DMS79 (cell line): Measurements from ENCODE around the gene FASN.

Experiments used
- DNase-seq: peaks from one replicate; lab custom pipeline; 2025; lab: John Stamatoyannopoulos, UW

Gene FASN

DNA sequence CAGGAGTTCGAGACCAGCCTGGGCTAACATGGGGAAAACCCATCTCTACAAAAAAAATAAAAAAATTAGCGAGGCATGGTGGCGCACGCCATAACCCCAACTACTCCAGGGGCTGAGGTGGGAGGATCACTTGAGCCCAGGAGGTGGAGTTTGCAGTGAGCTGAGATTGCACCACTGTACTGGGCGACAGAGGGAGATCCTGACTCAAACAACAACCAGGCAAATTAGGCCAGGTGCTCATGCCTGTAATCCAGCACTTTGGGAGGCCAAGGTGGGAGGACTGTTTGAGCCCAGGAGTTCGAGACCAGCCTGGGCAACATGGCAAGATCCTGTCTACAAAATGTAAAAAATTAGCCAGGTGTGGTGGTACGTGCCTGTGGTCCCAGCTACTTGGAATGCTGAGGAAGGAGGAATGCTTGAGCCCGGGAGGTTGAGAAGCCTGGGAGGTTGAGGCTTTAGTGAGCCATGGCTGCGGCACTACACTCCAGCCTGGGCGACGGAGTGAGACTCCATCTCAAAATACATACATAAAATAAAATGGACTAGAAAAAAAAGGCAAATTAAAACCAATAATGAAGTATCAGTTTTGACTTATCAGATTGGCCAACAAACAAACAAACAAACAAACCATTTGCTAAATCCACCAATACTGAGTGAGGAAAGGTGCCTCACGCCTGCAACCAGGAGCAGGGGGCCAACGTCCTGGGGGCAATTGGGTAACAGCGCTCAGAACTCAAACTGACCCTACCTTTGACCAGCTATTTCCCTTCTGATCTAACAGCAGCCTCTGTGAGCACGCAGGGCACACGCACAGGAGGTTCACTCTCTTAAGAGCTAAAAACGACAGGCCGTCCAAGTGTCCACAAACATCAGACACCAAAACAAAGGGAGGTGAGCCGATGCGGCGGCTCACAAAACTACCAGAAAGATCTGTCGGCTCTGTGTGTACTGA lies 19.4 kb upstream of the FASN start:
- DNase-seq = no peak

DNA sequence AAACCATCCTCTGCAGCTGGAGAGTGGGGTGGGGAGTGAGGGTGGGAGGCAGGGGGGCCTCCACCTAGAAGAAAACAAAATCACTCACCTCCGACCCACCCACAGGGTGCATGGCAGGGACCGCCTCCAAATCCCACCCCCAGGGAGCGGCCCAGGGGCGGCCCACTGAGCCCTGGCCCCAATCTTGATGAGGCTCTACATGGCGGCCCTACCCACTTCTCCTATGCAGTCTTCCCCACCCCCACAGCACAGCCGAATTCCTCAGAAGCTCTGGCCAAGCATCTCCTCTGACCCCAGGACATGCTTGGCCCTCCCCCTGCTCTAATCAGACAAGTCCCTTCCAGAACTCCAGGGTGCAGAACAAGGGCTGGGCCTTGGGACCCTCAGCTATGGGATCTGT lies 18.2 kb upstream of the FASN start:
- DNase-seq = no peak

- DNase-seq = no peak
These were observed 16.8 kb upstream of the FASN start for GRCh38 chr17:82114872-82115271.

DNA sequence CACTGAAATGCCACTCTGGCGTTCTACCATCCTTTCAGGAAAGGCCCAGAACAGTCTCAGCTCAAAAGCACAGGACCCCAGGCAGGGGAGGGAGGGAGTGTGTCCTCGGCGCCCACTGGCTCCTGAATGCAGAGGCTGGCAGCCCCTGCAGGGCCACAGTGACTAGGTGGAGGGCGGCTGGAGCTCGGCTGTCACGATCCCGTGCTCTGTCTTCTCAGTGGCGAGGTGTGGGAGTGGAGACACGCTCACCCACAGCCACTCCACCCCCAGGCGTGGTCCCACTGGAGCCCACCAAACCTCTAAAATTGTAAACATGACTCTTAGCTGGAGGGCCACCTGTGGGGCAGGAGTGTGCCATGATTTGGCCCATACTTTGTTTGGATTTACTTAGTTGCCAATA lies 16.4 kb upstream of the FASN start:
- DNase-seq = no peak

GRCh38 chr17:82113941-82114340 lies 15.9 kb upstream of the FASN start:
- DNase-seq = no peak

- DNase-seq = no peak
These were observed 15.4 kb upstream of the FASN start for GRCh38 chr17:82113422-82113821.

GRCh38 chr17:82112914-82113311 lies 14.9 kb upstream of the FASN start:
- no peak for DNase-seq

DNA sequence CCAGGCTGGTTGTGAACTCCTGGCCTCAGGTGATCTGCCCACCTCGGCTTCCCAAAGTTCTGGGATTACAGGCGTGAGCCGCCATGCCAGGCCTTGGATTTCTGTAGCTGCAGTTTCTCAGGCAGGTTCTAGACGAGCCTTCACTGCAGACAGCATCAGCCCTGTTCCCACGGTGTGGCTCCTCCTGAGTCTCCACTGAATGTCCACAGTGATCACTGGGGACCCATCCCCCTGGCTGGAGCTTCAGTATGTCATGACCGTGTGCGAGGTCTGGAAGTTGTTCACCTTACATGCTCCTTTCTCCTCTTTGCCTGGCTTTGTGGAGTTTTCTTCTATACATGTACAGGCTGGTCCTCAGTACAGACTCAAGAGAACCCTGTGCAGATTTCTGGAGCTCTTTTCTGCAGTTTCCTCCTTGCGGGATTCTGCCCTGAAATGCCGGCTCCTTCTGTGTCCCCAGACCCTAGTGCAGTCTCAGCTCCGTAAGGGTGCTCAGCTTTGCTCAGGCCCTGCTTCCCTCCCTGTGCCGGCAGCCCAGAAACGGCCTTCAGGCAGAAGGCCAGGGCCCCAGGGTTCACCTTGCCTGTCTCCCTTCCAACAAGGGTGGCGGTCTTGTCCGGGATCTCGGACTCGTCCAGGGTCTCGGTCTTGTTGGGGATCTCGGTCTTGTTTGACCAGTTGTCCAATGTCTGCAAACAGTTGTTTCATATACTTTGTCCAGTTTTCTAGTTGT lies 14.3 kb upstream of the FASN start:
- DNase-seq = no peak

GRCh38 chr17:82110298-82110697 lies 12.3 kb upstream of the FASN start:
- DNase-seq = no peak

- no peak for DNase-seq
These were observed 11.0 kb upstream of the FASN start for GRCh38 chr17:82108961-82109475.

DNA sequence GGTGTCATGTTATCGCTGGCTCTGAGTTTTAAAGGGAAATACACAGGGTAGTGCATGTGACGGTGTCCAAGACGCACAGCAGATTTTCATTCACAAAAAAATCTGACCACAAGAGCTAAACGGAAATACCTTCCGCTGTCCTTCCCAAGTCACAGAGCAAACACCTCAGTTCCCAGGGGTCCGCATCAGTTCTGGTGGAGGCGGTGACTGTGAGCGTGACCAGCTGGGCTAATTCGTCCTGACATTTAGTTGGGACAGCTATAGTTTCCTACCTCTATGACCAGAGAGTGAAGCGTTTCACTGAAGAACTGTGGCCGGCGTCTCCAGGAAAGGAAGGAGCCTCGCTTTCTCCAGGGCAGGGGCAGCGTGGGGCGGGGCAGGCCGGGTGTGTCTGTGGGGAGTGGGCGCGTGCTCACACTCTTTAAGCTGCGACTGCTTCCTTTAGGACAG lies 10.5 kb upstream of the FASN start:
- no peak for DNase-seq

GRCh38 chr17:82108038-82108437 lies 10.0 kb upstream of the FASN start:
- DNase-seq = no peak

- no peak for DNase-seq
These were observed 9.4 kb upstream of the FASN start for GRCh38 chr17:82107341-82107860.

- no peak for DNase-seq
These were observed 8.8 kb upstream of the FASN start for GRCh38 chr17:82106688-82107305.

- no peak for DNase-seq
These were observed 8.0 kb upstream of the FASN start for GRCh38 chr17:82105882-82106687.

GRCh38 chr17:82105417-82105881 lies 7.4 kb upstream of the FASN start:
- no peak for DNase-seq

GRCh38 chr17:82104797-82105416 lies 6.9 kb upstream of the FASN start:
- DNase-seq = no peak

- no peak for DNase-seq
These were observed 5.8 kb upstream of the FASN start for GRCh38 chr17:82103553-82104451.

- DNase-seq = no peak
These were observed 4.0 kb upstream of the FASN start for GRCh38 chr17:82101767-82102679.
